GM21825 (cell line): Measurements from ENCODE around the gene SMARCD3.

Experiments
- ATAC-seq: cut with Tn5 transposase; IDR thresholded peaks from one replicate; pipeline ENCODE4 v1.9.1; 2021; ENCODE audit warnings: mild to moderate bottlenecking, moderate library complexity; ENCODE audit not compliant: unreplicated experiment

SMARCD3 gene

DNA sequence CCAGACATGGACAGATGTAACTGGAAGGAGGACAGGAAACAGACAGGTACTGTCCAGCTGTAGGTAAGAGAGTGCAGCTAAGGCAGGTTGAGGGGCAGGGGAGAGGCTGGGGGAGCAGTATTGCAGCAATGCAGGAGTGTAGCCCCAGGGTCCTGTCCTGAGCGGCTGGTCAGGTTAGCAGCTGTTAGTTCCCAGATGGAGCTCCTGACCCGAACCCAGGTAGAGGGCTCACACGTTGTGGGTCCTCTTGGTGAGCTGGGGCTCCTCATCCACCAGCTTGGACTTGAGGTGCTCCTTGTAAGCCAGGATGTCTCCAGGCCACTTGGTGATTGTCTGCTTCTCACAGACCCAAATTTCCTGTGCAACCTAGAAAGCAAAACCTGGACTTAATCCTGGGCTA lies 34.7 kb downstream of the SMARCD3 start:
- no peak for ATAC-seq

DNA sequence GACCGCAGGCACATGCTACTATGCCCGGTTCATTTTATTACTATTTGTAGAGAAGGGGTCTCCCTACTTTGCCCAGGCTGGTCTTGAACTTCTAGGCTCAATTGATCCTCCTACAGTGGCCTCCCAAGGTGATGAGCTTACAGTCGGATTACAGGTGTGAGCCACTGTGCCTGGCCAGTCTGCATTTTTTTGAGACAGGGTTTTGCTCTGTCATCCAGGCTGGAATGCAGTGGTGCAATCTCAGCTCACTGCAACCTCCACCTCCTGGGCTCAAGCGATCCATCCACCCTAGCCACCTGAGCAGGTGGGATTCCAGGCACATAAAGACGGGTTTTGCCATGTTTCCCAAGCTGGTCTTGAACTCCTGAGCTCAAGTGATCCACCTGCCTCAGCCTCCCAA lies 35.9 kb downstream of the SMARCD3 start:
- no peak for ATAC-seq

GRCh38 chr7:151211155-151211772 lies 37.2 kb downstream of the SMARCD3 start:
- no peak for ATAC-seq

GRCh38 chr7:151210087-151210854 lies 38.2 kb downstream of the SMARCD3 start, which contains the start of gene H2BK1:
Gene H2BK1, minus strand, starts transcription at chr7:151210488. Its CDS starts 170 bp downstream, at chr7:151210318.
- no peak for ATAC-seq

- ATAC-seq, result no peak
These were observed 38.9 kb downstream of the SMARCD3 start for GRCh38 chr7:151209588-151209987.

DNA sequence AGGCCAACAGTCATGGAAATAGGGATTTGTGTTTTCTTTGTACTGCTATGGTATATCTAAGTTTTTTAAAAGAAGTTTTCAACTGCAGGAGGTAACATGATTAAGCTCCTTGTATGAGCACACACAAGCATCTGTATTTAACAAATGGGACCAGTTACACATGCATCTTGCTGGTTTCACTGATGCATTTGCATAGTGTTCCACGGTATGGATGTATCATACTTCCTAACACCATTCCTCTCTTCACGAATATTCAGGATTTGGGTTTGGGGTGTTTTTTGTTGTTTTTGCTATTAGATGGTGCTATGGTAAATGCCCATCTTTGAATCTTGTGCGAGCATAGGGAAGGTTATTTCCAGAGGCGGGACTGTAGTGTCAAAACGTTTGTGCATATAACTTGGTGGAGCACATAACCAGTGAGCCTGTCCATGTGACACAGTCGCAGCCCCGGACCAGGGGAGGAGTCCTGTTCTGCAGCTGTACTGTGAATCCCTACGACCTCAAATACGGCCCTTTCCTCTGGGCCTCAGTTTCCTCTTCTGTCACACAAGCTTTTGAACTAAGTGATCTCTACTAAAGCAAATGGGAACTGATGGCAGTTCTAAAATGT lies 40.1 kb downstream of the SMARCD3 start:
- ATAC-seq, result no peak

DNA sequence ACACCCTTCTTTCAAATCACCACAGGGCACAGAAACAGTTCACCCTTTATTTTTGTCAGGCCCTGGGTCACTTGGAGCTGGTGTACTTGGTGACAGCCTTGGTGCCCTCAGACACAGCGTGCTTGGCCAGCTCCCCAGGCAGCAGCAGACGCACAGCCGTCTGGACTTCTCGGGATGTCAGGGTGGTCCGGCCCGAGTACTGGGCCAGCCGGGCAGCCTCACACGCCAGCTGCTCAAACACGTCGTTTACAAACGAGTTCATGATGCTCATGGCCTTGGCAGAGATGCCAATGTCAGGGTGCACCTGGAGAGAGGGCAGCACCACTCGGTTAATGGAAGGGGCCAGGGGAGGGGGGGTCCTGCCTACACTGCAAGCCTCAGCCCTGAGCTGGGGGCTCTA lies 40.7 kb downstream of the SMARCD3 start:
- ATAC-seq, result no peak

- no peak for ATAC-seq
These were observed 41.2 kb downstream of the SMARCD3 start for GRCh38 chr7:151207315-151207714.

DNA sequence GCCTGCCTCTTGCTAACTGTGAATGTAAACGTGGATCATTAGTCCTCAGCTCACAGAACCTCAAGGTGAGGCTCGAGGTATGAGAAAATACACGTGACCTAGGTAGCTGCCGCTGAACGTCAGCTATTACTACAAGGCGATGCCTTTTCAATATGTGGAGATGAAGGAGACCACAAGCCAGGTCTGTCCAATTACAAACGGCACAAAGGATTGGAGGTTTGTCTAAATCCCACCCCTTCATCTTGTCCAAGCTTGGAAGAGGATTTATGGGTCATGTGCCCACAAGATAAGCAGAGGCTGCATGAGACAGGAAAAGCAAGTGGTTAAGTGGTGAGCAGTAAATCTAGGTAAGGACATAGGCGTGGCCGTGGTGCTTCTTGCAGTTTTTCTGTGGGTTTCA lies 41.6 kb downstream of the SMARCD3 start:
- ATAC-seq, result no peak

DNA sequence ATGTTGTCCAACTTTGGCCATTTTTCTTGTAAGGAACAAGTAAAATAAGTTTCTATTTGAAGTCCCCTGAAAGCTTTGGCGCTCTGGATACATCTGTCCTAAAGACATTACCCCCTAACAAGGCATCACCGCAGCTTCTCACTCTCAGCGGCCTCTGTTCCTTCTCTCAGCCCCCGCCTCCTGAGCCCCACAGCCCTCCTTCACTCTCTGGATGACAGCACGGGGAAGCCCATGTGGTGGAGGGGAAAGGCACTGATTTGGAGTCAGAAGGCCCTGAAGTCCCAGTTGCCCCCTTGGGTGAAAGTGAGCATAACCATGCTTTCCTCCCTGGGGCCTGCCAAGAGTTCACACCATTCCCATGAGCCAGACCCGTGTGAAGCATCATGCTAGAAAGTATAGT lies 42.8 kb downstream of the SMARCD3 start:
- ATAC-seq, result no peak

GRCh38 chr7:151204383-151205032 lies 44.0 kb downstream of the SMARCD3 start:
- ATAC-seq, result no peak

- no peak for ATAC-seq
These were observed 45.7 kb downstream of the SMARCD3 start for GRCh38 chr7:151202836-151203235.

- ATAC-seq, result no peak
These were observed 46.7 kb downstream of the SMARCD3 start for GRCh38 chr7:151201751-151202150.

- no peak for ATAC-seq
These were observed 47.1 kb downstream of the SMARCD3 start for GRCh38 chr7:151201344-151201743.

- no peak for ATAC-seq
These were observed 49.3 kb downstream of the SMARCD3 start for GRCh38 chr7:151198945-151199848.

GRCh38 chr7:151197932-151198331 lies 50.6 kb downstream of the SMARCD3 start:
- no peak for ATAC-seq

- no peak for ATAC-seq
These were observed 52.7 kb downstream of the SMARCD3 start for GRCh38 chr7:151195616-151196450.

GRCh38 chr7:151194188-151194587 lies 54.3 kb downstream of the SMARCD3 start:
- ATAC-seq, result no peak

DNA sequence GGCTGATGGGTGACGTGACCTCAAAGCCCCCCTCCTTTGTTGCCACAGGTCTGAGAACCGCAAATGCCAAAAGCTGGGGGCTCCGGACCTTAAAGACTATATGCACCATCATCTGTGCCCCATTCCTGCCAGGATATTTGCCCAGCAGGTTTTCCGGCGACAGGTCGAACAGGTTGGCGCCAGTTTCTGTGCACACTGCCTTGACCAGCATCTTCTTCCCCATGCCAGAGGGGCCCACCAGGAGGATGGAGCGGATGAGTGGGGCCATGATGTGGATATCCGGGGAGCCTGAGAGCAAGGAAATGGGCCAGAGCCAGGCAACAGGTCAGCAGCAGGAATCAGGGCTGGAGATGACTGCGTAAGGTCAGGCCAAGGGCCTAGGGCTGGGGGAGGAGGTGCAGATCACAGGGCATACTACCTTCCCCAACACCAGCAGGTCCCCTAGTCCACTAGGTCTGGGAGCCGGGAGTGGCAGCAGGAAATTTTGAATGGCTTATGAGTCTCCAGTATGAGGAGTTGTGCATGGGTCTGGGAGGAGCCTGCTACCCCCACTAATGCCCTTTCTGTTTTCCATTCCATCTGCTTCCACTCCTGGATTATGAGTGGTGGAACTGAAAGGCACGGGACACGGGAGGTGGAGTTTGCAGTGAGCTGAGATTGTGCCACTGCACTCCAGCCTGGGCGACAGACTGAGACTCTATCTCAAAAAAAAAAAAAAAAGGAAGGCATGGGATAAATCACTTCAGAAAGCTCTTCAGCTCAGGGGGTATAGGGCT lies 55.1 kb downstream of the SMARCD3 start:
- ATAC-seq, result no peak
